HG02610 (cell line): Measurements from ENCODE around the gene TIMM50.

Source experiments
- ATAC-seq: cut with Tn5 transposase; IDR thresholded peaks from one replicate; pipeline ENCODE4 v1.9.1; 2021; ENCODE audit warnings: mild to moderate bottlenecking, moderate library complexity; ENCODE audit not compliant: unreplicated experiment

The TIMM50 gene

GRCh38 chr19:39524495-39524894 lies 43.9 kb downstream of the TIMM50 start:
- ATAC-seq, result no peak

DNA sequence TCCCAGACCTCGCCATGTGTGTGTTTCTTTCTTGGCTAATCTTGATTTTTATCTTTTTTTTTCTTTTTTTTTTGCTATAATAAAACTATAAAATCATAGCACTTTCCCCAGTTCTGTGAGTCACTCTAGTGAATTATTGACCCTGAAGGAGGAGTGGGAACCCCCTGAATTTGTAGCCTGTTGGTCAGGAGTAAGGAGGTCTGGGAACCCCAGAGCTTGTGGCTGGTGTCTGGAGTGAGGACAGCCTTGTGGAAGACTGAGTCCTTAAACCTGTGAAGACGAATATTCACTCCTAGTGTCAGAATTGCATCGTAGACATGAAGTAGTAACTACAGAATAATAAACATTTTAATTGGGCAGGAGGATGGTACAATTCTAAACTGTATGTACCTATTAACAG lies 44.6 kb downstream of the TIMM50 start:
- ATAC-seq, result no peak

- ATAC-seq, result no peak
These were observed 51.2 kb downstream of the TIMM50 start for GRCh38 chr19:39531834-39532232.

DNA sequence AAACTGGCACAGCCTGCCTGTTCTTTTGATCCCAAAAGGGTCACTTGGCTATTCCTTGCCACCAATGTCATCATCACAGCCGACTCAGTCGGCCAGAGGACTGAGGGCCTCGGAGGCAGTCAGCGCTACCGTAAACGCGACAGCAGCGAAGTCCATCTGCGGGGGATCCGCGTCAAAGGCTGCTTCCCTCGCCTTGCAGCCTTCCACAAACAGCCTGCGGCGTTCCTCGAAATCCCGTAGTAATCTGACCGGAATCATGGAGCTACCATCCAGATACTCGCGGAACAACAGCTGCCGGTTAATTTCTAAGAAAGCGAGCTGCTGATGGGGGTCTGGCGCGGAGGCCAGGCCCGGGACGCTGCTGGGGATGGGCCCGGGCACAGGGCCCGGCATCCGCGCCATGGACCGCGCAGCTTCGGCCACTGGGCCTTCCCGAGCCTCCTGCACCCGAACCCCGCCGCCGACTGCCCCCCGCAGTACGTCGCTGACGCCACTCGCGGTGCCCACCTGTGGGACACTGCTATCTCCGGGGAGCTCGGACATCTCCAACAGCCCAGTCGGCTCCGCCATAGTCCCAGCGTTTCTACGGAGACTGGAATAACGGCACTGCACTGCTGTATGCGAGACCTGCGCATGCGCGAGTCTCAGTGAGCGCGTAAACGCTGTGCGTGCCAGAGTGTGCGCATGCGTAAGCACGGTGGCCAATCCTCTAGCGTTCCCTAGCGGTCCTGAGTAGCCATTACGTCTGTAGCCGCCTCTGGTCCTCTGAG lies 51.8 kb downstream of the TIMM50 start, which contains the start of gene EID2B:
TSS of gene EID2B (minus strand) at position 620 of the 770 bp plus-strand sequence. CDS start at position 570, 50 bp downstream.
- ATAC-seq, result peak; percentile 79

GRCh38 chr19:39533003-39533512 lies 52.4 kb downstream of the TIMM50 start:
- ATAC-seq, result no peak

- ATAC-seq, result no peak
These were observed 53.2 kb downstream of the TIMM50 start for GRCh38 chr19:39533791-39534190.

DNA sequence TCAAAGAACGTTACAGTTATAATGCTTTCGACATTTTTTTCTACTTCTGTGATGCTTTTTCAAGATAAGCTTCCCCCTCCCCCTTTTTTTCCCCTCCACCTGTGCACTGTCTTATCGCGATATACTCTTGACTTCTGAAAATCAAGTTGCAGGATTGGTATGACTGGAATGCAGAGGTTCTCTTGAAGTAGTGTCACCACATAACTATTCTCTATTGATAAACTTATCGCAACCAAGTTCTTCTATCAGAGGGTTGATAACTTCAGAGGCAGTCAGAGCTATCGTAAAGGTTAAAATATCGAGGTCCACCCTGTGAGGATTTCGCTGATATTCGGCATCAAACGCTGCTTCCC lies 58.5 kb downstream of the TIMM50 start:
- no peak for ATAC-seq

- peak; percentile 73 for ATAC-seq
These were observed 59.1 kb downstream of the TIMM50 start, which contains the start of gene EID2 for GRCh38 chr19:39539518-39540332. Gene EID2, minus strand, starts transcription at chr19:39540161. Its CDS starts 82 bp downstream, at chr19:39540079.

- no peak for ATAC-seq
These were observed 59.7 kb downstream of the TIMM50 start for GRCh38 chr19:39540333-39540673.
